ENCODE data around the gene PPM1F.
"Not testable (repeated sequence)": the region's sequence is repeated elsewhere in the genome, so short reads cannot be mapped to it uniquely, and the experiment has no call there.

Gene PPM1F

GRCh38 chr22:21918466-21919185, 34.0 kb downstream of the PPM1F start:
- DNase-seq = no peak

- no peak for DNase-seq
Observed at GRCh38 chr22:21917959-21918261, 34.7 kb downstream of the PPM1F start.

DNA sequence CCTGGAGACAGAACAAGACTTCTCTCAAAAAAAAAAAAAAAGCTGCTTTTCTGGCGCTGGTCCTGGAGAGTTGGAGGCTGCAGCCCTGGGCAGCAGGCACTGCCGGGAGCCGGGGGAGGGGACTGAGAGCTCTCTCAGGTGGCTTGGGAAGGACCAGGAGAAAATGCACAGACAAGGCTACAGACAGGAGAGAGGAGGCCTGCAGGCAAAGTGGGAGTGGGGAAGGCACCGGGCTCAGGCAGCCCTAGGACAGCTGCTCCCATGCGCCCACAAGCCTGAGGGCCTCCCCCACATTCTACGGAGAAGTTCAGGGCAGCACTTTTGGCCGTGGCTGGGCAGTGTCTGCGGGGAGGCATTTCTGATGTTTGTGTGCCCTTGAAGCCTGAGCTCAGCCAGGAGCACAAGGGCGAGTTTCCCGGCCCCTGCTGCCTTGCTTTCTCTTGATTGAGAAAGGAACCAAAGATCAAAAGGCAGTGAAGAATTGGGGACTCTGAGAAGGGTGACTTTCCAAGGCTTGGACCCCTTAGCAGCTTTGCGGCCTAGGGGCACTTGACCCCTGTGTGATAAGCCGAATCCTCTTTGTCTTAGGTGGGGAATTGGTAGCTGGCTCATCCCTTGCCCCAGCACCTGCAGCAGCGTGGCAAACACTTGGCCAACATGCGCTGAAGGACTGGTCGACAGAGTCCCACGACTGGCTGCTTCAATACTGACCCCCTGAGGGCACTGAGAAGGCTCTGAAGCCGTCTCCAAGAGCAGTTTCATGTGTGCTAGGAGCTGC, 35.3 kb downstream of the PPM1F start:
- no peak for DNase-seq

- DNase-seq = no peak
Observed at GRCh38 chr22:21916309-21916918, 36.2 kb downstream of the PPM1F start.

- DNase-seq = no peak
Observed at GRCh38 chr22:21915624-21916308, 36.9 kb downstream of the PPM1F start.

DNA sequence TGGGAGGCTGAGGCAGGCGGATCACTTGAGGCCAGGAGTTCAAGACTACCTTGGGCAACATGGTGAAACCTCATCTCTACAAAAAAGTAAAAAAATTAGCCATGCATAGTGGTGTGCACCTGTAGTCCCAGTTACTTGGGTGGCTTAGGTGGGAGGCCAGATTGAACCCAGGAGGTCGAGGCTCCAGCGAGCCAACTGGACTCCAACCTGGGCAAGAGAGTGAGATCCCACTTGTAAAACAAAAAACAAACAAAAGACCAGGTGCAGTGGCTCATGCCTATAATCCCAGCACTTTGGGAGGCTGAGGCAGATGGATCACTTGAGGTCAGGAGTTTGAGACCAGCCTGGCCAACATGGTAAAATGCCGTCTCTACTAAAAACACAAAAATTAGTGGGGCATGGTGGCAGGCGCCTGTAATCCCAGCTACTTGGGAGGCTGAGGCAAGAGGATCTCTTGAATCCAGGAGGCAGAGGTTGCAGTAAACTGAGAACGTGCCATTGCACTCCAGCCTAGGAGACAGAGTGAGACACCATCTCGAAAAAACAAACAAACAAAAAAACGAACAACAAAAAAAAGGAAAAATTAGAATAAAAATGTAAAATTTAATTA, 38.5 kb downstream of the PPM1F start:
- not testable (repeated sequence) for DNase-seq

GRCh38 chr22:21910367-21910766, 42.3 kb downstream of the PPM1F start:
- not testable (repeated sequence) for DNase-seq

GRCh38 chr22:21909871-21910270, 42.8 kb downstream of the PPM1F start:
- no peak for DNase-seq

- DNase-seq = no peak
Observed at GRCh38 chr22:21907638-21908522, 44.8 kb downstream of the PPM1F start.

GRCh38 chr22:21905234-21905633, 47.4 kb downstream of the PPM1F start:
- DNase-seq = not testable (repeated sequence)

GRCh38 chr22:21904250-21904789, 48.3 kb downstream of the PPM1F start:
- no peak for DNase-seq

DNA sequence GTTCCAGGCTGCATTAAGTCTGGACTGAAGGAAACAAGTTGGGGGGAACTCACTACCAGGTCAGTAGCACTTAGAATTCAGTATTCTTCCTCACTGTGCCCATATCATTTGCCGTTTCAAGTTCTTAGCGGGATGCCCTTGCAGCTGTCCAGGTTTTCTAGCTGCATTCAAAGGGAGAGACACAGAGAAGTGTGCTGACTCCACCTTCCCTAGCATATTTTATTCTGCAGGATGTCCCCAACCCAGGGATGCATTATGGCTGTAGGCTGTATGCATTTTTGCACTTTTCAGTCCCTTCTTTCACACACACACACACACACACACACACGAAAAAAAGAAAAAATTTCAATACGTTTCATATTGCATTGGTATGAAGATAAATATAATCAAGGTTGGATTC, 49.4 kb downstream of the PPM1F start:
- no peak for DNase-seq

DNA sequence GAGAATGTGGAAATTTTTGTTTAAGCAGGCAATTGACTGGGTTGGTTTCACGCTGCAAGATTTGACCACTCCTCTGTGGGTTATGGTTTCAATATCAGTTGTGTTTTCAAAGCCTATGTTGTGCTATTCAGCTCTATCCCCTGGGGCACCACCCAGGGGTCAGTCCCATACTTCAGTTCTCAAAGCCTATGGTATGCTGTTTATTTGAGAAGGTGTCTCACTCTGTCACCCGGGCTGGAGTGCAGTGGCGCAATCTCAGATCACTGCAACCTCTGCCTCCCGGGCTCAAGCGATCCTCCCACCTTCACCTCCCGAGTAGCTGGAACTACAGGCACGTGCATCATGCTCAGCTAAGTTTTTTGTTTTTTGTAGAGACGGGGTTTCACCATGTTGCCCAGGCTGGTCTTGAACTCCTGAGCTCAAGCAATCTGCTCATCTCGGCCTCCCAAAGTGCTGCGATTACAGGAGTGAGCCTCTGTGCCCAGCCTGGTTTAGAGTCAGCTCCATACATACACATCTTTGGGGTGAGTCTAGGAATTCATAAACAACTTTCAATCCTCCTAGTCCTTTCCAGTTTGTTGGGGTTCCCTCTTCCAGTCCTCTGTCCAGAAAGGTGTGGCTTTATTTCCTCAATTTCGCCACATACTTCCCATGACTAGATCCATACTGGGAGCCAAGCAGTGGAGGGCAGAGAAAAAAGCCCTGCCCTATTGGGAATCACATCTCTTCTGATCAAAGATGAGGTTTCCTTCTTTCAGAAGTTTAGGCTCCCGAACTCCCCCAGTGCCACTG, 50.2 kb downstream of the PPM1F start:
- DNase-seq = no peak

DNA sequence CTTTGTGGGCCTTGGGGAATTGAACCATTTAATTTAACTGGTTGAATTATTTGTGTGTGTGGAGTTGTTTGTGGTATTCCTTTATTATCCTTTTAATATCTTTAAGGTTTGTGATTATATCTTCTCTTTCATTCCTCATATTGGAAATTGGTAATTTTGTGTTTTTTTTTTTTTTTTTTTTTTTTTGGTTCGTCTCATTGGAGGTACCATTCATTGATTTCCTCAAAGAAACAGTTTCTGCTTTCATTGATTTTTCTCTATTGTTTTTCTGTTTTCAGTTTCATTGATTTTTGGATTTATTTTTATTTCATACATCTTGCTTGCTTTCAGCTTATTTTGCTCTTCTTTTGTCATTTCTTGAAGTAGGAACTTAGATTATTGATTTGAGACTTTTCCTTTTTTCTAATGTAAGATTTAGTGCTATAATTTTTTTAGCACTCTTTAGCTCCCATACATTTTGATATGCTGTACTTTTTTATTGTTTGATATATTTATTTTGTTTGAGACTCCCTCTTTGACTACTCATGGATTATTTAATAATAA, 54.2 kb downstream of the PPM1F start:
- DNase-seq = no peak

DNA sequence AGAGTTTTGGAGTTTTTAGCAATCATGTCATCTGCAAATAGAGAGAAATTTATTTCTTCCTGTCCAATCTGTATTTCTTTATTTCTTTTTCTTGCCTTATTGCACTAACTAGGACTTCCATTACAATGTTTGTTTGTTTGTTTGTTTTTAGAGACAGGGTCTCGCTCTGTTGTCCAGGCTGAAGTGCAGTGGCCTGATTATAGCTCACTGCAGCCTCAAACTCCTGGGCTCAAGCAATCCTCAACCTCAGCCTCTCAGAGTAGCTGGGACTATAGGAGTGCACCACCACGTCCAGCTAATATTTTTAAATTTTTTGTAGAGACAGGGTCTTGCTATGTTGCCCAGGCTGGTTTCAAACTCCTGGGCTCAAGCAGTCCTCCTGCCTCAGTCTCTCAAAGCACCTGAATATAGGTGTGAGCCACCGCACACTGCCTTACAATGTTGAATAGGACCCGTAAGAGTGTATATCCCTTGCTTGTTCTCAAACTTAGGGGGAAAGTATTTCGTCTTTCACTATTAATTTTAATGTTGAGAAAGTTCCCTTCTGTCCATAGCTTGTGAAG, 55.6 kb downstream of the PPM1F start:
- no peak for DNase-seq

GRCh38 chr22:21896275-21896674, 56.4 kb downstream of the PPM1F start:
- DNase-seq = not testable (repeated sequence)

- DNase-seq = no peak
Observed at GRCh38 chr22:21894799-21895198, 57.8 kb downstream of the PPM1F start.

GRCh38 chr22:21889251-21889990, 63.2 kb downstream of the PPM1F start:
- DNase-seq = no peak

- no peak for DNase-seq
Observed at GRCh38 chr22:21887841-21888240, 64.8 kb downstream of the PPM1F start.
